ENCODE measurements around the gene CPXM2. TPM values are rescaled to one million over a fixed set of nuclear protein-coding genes. Genes with fewer than 3 reads are reported as not detected.

CPXM2 gene
- total and polyA plus RNA-seq, 5 experiments from 2014 or later, result not detected

DNA sequence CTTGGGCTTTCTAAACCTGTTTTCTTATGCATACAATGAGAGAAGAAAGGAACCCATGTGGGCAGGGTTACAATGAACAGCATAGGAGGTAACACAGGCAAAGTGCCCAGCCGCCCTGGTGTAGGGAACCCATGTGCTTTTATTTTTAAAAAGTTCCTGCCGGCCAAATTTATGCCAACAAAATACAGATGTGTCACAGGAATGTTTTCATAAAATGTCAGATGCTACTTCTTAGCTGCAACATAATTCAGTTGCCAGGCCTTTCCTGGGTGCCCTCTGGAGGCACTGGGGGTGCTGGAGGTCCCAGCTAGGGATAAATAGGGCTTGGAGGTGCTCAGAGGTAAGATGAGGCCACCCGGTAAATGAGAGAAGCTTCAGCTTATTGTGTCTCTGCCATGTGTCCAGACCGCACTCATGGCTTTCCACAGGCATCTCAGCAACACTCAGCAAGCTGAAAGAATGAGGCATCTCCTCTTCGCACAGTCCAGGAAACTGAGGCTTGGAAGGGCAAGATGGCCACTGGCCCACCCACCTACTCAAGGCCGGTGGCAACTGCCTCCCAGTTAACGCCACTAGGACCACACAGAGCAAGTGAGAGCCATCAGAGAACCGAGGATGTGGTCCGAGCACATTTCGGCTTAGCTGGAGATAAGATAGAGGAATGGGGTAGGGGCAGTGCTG is 58.3 kb downstream of the CPXM2 start:
- Mint-ChIP-seq H3K27me3 (peaks cover 7 to 67% (median 25%) of the 10 kb centered on the region in 5 donors), H3K9me3 (peaks cover 0 to 11% (median 3%) of the 10 kb centered on the region in 9 donors), H3K36me3 (no peaks in the 10 kb centered on the region), H3K27ac (no peak overlapping the region), H3K4me1 (no peaks in the 10 kb centered on the region), H3K4me3 (no peak overlapping the region)
- POLR2A ChIA-PET, result no interaction called here
- DNase-seq, result no peak
- no peak for ATAC-seq

DNA sequence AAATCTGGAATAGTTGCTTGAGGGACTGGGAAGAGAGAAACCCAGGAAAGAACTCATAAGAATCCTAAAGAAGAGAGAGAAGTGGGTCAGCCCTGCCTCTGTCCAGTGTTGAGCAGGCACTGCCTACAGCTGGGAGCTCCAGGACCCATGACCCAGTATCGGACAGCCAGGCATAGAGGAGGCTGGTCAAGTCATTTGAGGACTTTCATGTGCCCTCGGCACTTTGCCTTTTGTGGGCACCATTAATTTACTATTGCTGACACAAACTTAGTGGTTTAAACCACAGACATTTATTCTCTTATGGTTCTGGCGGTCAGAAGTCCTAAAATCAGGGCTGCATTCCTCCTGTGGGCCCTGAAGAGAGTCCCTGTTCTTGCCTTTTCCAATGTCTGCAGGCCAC is 60.3 kb downstream of the CPXM2 start:
- peaks cover 6 to 56% (median 22%) of the 10 kb centered on the region in 5 donors for H3K27me3 Mint-ChIP-seq
- ATAC-seq, result no peak
- H3K27ac Mint-ChIP-seq, result peak overlapping the region in 1 of 10 donors; percentile 25
- peaks cover 0 to 11% (median 5%) of the 10 kb centered on the region in 9 donors for H3K9me3 Mint-ChIP-seq
- no peaks in the 10 kb centered on the region for H3K36me3 Mint-ChIP-seq
- H3K4me1 Mint-ChIP-seq, result no peaks in the 10 kb centered on the region
- no peak for DNase-seq
- no peak overlapping the region for H3K4me3 Mint-ChIP-seq
- POLR2A ChIA-PET, result no interaction called here

DNA sequence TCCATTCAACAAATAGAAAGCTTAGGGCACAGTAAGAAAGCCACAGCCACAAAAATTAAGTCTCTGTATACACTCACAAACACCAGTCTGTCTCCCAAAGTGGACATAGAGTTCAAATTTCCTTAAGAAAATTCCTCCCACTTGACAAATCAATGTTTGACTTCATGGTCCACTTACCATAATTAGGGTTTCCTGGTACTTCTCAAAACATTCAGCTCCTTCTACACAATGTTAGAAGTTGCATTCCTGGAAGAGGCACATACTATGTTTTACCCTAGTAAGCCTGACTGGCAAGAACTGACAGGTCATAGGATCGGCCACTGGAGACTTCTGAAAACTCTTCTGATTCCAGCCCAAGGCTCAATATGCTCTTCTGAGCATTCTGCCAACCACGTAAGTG is 70.5 kb downstream of the CPXM2 start:
- Mint-ChIP-seq H3K9me3 (peaks cover 0 to 19% (median 11%) of the 10 kb centered on the region in 9 donors), H3K27ac (no peak overlapping the region), H3K4me3 (no peak overlapping the region), H3K4me1 (no peaks in the 10 kb centered on the region), H3K36me3 (peaks cover 0 to 11% (median 0%) of the 10 kb centered on the region in 3 donors), H3K27me3 (peaks cover 0 to 13% (median 12%) of the 10 kb centered on the region in 5 donors)
- ATAC-seq, result no peak
- no peak for DNase-seq
- POLR2A ChIA-PET, result no interaction called here

DNA sequence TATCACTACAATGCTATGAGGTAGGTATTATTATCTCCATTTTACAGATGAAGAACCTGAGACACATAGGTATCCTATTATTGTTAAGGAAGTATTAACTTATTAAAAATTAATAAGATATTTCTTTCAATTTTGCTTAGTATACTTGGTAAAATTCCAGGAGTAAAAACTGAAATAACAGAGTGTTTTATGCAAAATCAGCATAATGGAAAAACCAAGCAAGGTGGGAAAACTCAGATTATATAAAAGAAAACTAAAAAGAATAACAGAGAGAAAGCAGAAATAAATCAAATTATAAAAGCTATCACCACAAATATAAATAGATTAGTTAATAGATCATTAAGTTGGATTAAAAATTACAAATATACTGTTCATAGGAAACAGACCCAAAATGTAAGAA is 82.0 kb downstream of the CPXM2 start:
- no peak overlapping the region for H3K27ac Mint-ChIP-seq
- DNase-seq (no peak), ATAC-seq (no peak)
- POLR2A ChIA-PET, result no interaction called here
- peaks cover 14 to 29% (median 18%) of the 10 kb centered on the region in 5 donors for H3K27me3 Mint-ChIP-seq
- no peaks in the 10 kb centered on the region for H3K9me3 Mint-ChIP-seq
- H3K4me1 Mint-ChIP-seq, result no peaks in the 10 kb centered on the region
- H3K36me3 Mint-ChIP-seq, result no peaks in the 10 kb centered on the region
- no peak overlapping the region for H3K4me3 Mint-ChIP-seq

DNA sequence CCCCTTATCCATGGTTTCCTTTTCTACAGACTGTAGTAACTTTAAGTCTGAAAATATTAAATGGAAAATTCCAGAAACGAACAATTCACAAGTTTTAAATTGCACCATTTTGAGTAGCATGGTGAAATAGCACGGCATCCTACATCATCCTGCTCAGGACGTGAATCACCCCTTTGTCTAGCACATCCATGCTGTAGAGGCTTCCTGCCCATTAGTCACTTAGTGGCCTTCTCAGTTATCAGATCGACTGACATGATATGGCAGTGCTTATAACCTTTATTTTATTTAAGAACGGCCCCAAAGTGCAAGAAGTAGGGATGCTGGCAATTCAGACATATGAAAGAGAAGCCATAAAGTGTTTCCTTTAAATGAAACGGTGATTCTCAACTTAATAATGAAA is 82.7 kb downstream of the CPXM2 start:
- Mint-ChIP-seq H3K4me1 (no peaks in the 10 kb centered on the region), H3K36me3 (no peaks in the 10 kb centered on the region), H3K27ac (no peak overlapping the region), H3K4me3 (no peak overlapping the region), H3K9me3 (no peaks in the 10 kb centered on the region), H3K27me3 (peaks cover 14 to 35% (median 21%) of the 10 kb centered on the region in 5 donors)
- ATAC-seq (no peak), DNase-seq (no peak)
- POLR2A ChIA-PET, result no interaction called here

DNA sequence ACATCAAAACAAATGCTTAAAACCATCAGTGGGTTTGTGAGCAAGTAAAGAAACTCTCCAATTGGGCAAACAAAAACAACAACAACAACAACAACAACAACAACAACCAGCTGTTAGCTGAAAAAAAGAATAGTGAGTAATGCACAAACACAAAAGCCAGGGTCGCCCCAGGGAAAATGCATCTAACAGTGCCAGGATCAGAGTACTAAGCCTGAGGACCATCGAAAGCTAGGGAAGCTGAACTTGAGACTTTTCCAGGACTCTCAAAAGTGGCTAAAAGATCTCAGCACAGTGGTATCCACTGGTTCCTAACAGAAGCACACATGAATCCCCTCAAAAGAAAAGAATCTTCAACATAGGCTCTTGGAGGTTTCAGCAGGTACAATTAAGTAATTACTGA is 83.3 kb downstream of the CPXM2 start:
- H3K9me3 Mint-ChIP-seq, result no peaks in the 10 kb centered on the region
- ATAC-seq (no peak), DNase-seq (no peak)
- no peaks in the 10 kb centered on the region for H3K4me1 Mint-ChIP-seq
- H3K4me3 Mint-ChIP-seq, result no peak overlapping the region
- POLR2A ChIA-PET, result no interaction called here
- no peaks in the 10 kb centered on the region for H3K36me3 Mint-ChIP-seq
- H3K27ac Mint-ChIP-seq, result no peak overlapping the region
- peaks cover 14 to 35% (median 21%) of the 10 kb centered on the region in 5 donors for H3K27me3 Mint-ChIP-seq

DNA sequence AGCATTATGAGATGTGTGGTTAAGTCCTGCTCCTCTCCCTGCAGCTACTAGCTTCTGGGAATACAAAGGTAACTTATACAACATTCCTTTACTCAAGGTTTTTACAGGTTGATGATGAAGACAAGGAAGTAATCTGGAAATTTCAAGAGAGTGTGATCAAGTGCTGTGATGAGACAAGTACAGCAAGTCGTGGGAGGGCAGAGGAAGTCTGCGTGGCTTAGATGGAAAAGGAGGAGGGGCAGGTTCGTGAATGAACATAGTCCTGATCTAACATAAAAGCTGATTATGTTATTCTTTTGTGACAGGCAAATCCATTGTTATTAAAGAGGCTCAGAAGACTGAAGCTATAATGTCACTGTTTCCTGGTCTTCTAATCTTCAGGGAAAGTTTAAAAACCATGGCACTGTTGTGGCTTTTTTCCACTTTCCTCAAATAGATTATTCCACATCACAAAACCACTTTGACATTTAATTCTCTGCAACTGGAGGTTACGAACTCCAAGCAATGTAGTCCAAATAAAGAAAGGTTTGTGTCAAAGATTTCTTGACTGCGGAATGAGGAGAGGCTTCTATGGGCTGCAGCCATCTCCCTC is 84.1 kb downstream of the CPXM2 start:
- Mint-ChIP-seq H3K4me3 (no peak overlapping the region), H3K27ac (peak overlapping the region in 1 of 10 donors; percentile 54), H3K4me1 (no peaks in the 10 kb centered on the region), H3K9me3 (no peaks in the 10 kb centered on the region), H3K36me3 (no peaks in the 10 kb centered on the region), H3K27me3 (peaks cover 14 to 35% (median 21%) of the 10 kb centered on the region in 5 donors)
- POLR2A ChIA-PET, result no interaction called here
- DNase-seq (no peak), ATAC-seq (no peak)

DNA sequence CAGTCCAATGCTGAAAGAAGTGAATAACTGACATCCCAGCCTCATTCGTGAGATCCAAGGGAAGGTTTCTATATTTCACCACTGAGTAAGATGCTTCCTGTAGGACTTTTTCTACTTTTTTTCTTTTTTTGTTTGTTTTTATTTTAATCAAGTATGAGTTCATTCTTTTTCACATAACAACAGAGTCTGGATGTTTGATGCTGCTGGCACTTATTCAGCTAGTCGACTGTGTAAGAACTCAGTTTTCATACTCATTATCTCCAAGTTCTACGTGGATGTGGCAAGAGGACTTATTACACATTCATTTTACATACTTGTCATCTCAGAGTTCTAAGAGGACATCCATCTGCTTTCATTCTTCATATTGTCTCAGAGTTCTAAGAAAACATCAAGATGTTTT is 86.9 kb downstream of the CPXM2 start:
- H3K27ac Mint-ChIP-seq, result no peak overlapping the region
- peaks cover 13 to 35% (median 31%) of the 10 kb centered on the region in 5 donors for H3K27me3 Mint-ChIP-seq
- no peaks in the 10 kb centered on the region for H3K36me3 Mint-ChIP-seq
- H3K4me3 Mint-ChIP-seq, result no peak overlapping the region
- ATAC-seq, result no peak
- DNase-seq, result no peak
- H3K4me1 Mint-ChIP-seq, result peaks cover 0 to 9% (median 1%) of the 10 kb centered on the region in 4 donors
- POLR2A ChIA-PET, result no interaction called here
- no peaks in the 10 kb centered on the region for H3K9me3 Mint-ChIP-seq

DNA sequence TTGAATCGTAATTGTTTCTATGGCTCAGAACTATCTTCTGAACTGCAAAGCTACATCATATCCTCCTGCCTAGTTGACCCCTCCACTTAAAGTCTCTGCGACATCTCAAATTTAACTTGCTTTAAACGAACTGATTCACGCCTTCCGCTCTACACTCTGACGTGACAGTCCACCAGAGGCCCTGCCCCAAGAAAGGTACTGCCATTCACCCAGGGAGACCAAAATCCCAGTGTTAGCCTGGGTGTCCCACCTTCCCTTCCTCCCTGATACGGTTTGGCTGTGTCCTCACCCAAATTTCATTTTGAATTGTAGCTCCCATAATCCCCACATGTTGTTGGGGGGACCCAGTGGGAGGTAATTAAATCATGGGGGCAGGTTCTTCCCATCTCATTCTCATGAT is 90.8 kb downstream of the CPXM2 start:
- H3K4me3 Mint-ChIP-seq, result no peak overlapping the region
- peaks cover 0 to 9% (median 1%) of the 10 kb centered on the region in 4 donors for H3K4me1 Mint-ChIP-seq
- peaks cover 2 to 19% (median 9%) of the 10 kb centered on the region in 5 donors for H3K27me3 Mint-ChIP-seq
- H3K9me3 Mint-ChIP-seq, result no peaks in the 10 kb centered on the region
- POLR2A ChIA-PET, result no interaction called here
- no peak for DNase-seq
- no peak overlapping the region for H3K27ac Mint-ChIP-seq
- no peaks in the 10 kb centered on the region for H3K36me3 Mint-ChIP-seq
- ATAC-seq, result no peak

DNA sequence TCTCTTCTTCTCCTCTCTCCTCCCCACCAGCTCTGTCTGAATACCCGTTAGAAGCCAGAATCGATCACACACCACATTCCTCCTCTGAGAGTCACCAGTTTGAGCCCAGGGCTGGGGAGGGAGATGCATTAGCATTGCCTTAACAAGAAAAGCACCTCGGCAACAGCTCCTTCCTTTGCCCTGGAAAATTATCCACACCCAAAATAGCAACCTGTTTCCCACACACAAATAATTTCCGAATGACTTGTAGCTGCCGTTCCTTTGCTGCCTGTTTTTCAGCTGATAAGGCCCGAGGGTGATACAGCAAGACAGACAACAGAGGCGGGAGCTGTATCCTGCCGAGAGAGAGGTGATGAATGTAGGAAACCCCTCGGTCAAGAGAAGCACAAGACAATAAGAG is 91.3 kb downstream of the CPXM2 start:
- Mint-ChIP-seq H3K27me3 (peaks cover 2 to 18% (median 8%) of the 10 kb centered on the region in 5 donors), H3K36me3 (no peaks in the 10 kb centered on the region), H3K4me1 (peaks cover 0 to 9% (median 1%) of the 10 kb centered on the region in 4 donors), H3K27ac (no peak overlapping the region), H3K9me3 (no peaks in the 10 kb centered on the region), H3K4me3 (no peak overlapping the region)
- ATAC-seq, result no peak
- no peak for DNase-seq
- POLR2A ChIA-PET, result no interaction called here

DNA sequence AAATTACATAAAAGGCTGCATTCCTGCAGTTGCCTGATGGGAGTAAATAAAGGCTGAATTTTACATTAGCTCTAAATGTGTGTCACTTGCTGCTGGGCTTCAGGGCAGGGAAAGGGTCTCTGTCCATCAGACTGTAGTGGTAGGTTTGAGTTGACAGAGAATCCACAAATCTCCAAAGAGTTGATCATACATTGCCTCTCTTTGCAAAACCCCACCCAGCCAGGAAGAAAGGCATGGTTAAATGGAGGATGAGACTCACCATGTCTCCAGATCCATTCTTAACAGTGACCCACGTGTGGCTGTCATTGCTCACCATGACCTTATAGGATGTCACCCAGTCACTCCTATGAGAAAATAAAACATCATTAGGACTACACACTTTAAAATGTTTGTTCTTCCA is 92.8 kb downstream of the CPXM2 start:
- Mint-ChIP-seq H3K9me3 (no peaks in the 10 kb centered on the region), H3K4me1 (peaks cover 0 to 9% (median 1%) of the 10 kb centered on the region in 4 donors), H3K27me3 (peaks cover 0 to 14% (median 0%) of the 10 kb centered on the region in 5 donors), H3K36me3 (no peaks in the 10 kb centered on the region), H3K27ac (no peak overlapping the region), H3K4me3 (no peak overlapping the region)
- DNase-seq, result no peak
- POLR2A ChIA-PET, result no interaction called here
- no peak for ATAC-seq

DNA sequence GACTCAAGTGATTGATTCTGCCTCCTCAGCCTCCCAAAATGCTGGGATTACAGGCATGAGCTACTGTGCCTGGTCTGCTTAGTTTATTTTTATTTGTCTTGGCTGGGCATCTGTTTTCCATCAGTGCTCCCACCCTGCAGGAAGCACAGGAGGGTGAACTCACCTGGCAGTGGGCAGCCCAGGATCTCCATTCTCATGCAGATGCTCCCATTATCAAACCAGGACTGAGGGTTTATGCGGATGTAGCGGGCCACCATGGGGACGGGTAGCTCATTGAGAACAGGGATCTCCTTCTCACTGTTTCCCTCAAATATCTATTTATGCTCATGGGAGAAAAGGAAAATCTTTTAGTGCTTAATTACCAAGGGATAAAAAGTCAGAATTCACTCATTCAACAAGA is 93.8 kb downstream of the CPXM2 start:
- Mint-ChIP-seq H3K9me3 (no peaks in the 10 kb centered on the region), H3K36me3 (no peaks in the 10 kb centered on the region), H3K27ac (no peak overlapping the region), H3K27me3 (peaks cover 0 to 14% (median 0%) of the 10 kb centered on the region in 5 donors), H3K4me1 (peaks cover 0 to 9% (median 1%) of the 10 kb centered on the region in 4 donors), H3K4me3 (no peak overlapping the region)
- DNase-seq (no peak), ATAC-seq (no peak)
- POLR2A ChIA-PET, result no interaction called here

DNA sequence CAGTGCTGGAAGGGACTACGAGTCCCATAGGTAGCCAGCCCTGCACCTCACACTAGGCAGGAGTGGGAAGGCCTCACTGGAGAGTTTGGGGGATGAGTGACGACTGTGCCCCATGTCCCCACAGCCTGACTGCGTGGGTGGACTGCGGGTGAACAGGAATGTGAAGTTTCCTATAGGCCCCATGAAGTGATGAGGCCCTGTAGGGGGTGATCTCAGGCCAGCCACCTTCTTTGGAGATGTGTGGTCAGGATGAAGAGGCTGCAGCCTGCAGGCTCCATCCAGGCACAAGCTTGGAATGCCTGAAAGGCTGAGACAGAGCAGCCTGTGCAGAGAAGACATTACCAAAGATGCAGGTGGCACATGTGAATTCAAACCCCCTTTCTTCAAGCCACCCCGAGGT is 94.9 kb downstream of the CPXM2 start:
- Mint-ChIP-seq H3K36me3 (no peaks in the 10 kb centered on the region), H3K9me3 (peaks cover 0 to 3% (median 0%) of the 10 kb centered on the region in 9 donors), H3K4me1 (peaks cover 0 to 12% (median 3%) of the 10 kb centered on the region in 4 donors), H3K27ac (no peak overlapping the region), H3K4me3 (no peak overlapping the region), H3K27me3 (peaks cover 0 to 15% (median 2%) of the 10 kb centered on the region in 5 donors)
- DNase-seq (no peak), ATAC-seq (no peak)
- POLR2A ChIA-PET, result interaction anchor here (0.7 kb wide), 1 partner anchor 26 kb away, joined by 3 read pairs; no protein-coding TSS in a partner anchor

Data from naive thymus-derived CD8-positive, alpha-beta T cell (primary cell).